ENCODE results near the gene MYDGF.

The MYDGF gene

GRCh38 chr19:4640247-4641000, 29.7 kb downstream of the MYDGF start:
- Histone ChIP-seq H3K27me3 (ENCODE audit: control insufficient read depth, insufficient read depth, low read length) (peaks cover 11% of the 10 kb centered on the region), H3K36me3 (ENCODE audit: control insufficient read depth, insufficient read depth, low read length) (no peaks in the 10 kb centered on the region), H3K4me3 (ENCODE audit: low read depth, low read length) (peak overlapping the region; percentile 75), H3K4me1 (ENCODE audit: control insufficient read depth, insufficient read depth, low read length) (peaks cover 23% of the 10 kb centered on the region), H3K9ac (ENCODE audit: low read length) (peak overlapping the region; percentile 32), H3K9me3 (ENCODE audit: control insufficient read depth, insufficient read depth, low read depth, low read length) (no peaks in the 10 kb centered on the region), H3K27ac (ENCODE audit: low read depth, low read length) (no peak overlapping the region)

DNA sequence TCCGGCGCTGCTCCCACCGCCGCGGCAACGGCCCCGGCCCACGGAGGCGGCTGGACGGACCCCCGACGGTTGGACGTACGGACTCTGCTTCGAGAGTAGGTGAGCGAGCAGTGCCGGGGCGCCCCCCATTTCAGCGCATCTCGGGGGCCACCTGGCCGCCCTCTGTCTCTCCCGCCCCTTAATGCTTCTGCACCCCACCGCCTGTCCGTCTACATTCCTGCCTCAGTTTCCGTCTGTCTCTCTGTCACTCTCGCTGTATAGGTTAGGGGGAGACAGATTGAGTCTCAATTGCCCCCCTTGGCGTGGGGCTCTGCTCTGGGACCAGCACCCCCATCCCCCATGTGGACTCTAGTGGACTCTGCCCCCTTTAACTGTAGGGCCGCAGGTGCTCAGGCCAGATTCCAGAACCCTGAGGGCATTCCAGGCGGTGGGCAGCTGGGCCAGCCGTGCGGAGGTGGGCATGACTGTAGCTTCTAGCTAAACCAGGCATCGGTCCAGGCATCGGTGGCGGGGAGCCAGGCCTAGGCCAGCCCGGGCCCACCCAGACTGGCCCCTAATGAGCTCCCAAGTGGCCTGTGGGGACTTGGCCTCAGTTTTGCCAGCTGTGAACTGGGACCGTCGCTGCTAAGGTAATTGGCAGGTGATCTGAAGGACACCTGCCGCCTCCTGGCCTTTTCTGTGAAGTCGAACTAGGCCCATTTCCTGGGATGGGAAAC, 30.5 kb downstream of the MYDGF start:
- Histone ChIP-seq H3K4me1 (ENCODE audit: control insufficient read depth, insufficient read depth, low read length) (peaks cover 23% of the 10 kb centered on the region), H3K9me3 (ENCODE audit: control insufficient read depth, insufficient read depth, low read depth, low read length) (no peaks in the 10 kb centered on the region), H3K9ac (ENCODE audit: low read length) (peak overlapping the region; percentile 32), H3K27me3 (ENCODE audit: control insufficient read depth, insufficient read depth, low read length) (peaks cover 11% of the 10 kb centered on the region), H3K4me3 (ENCODE audit: low read depth, low read length) (peak overlapping the region; percentile 75), H3K27ac (ENCODE audit: low read depth, low read length) (no peak overlapping the region), H3K36me3 (ENCODE audit: control insufficient read depth, insufficient read depth, low read length) (no peaks in the 10 kb centered on the region)

DNA sequence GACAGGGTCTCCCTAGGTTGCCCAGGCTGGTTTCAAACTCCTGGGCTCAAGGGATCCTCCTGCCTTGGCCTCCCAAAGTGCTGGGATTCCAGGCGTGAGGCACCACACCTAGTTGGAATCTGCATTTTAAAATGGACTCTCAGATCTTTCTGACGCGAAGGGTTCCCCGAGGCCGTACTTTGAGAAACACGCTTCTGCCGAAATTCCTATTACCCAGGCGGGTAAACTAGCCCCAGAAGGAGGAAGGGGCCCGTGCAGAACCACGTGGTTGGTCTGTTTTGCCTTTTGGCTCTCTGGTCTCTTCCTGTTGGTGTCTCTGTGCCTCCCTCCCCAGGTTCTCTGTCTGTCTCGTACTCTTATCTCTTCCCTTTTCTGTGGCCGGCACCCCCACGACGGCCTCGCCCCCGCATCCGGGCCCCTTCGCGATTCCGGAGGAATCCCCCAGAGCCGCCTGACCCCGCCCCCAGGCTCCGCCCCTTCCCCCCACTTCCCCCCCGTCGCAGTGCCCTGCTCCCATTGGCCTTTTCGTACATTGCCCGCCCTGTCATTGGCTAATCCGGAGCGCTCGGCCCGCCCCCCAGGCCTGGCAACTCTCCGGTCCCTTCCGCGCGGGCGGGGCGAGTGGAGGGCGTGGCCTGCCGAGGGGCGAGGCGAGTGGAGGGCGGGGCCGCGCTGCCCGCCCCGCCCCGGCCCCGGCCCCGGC, 31.2 kb downstream of the MYDGF start, which contains the start of gene TNFAIP8L1:
TSS of gene TNFAIP8L1 (plus strand) at position 689 of the 703 bp plus-strand sequence. CDS start 12,354 bp downstream, outside the sequence.
- peaks cover 11% of the 10 kb centered on the region for H3K27me3 ChIP-seq (ENCODE audit: control insufficient read depth, insufficient read depth, low read length)
- peak within 1 kb of the TSS; percentile 75 for H3K4me3 ChIP-seq (ENCODE audit: low read depth, low read length)
- H3K36me3 ChIP-seq (ENCODE audit: control insufficient read depth, insufficient read depth, low read length), result no peaks in the 10 kb centered on the region
- H3K27ac ChIP-seq (ENCODE audit: low read depth, low read length), result no peak within 1 kb of the TSS; the same call in 1 of the 2 replicates
- H3K9ac ChIP-seq (ENCODE audit: low read length), result peak within 1 kb of the TSS; percentile 32
- H3K4me1 ChIP-seq (ENCODE audit: control insufficient read depth, insufficient read depth, low read length), result peaks cover 23% of the 10 kb centered on the region
- H3K9me3 ChIP-seq (ENCODE audit: control insufficient read depth, insufficient read depth, low read depth, low read length), result no peaks in the 10 kb centered on the region

DNA sequence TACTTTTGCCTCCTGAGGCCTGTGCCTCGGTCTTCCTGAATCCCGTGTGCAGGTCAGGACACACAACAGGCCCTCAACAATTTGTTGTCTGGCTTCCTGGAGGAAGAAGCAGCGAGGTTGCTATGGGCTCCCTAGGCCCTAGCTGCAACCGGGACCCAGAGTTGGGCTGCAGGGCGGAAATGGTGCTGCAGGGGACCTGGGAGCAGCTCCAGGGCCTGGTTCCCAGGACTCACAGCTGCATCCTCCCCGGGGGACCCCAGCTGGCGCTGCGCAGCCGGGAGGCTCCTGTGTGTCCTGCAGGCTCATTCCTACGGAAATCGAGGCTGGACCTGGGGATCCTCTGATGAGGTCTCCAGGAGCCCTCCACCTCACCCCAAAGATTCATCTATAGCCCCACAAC, 31.8 kb downstream of the MYDGF start:
- Histone ChIP-seq H3K9ac (ENCODE audit: low read length) (no peak overlapping the region), H3K4me3 (ENCODE audit: low read depth, low read length) (no peak overlapping the region), H3K36me3 (ENCODE audit: control insufficient read depth, insufficient read depth, low read length) (no peaks in the 10 kb centered on the region), H3K4me1 (ENCODE audit: control insufficient read depth, insufficient read depth, low read length) (peaks cover 23% of the 10 kb centered on the region), H3K27ac (ENCODE audit: low read depth, low read length) (no peak overlapping the region; the same call in 1 of the 2 replicates), H3K9me3 (ENCODE audit: control insufficient read depth, insufficient read depth, low read depth, low read length) (no peaks in the 10 kb centered on the region), H3K27me3 (ENCODE audit: control insufficient read depth, insufficient read depth, low read length) (peaks cover 11% of the 10 kb centered on the region)

DNA sequence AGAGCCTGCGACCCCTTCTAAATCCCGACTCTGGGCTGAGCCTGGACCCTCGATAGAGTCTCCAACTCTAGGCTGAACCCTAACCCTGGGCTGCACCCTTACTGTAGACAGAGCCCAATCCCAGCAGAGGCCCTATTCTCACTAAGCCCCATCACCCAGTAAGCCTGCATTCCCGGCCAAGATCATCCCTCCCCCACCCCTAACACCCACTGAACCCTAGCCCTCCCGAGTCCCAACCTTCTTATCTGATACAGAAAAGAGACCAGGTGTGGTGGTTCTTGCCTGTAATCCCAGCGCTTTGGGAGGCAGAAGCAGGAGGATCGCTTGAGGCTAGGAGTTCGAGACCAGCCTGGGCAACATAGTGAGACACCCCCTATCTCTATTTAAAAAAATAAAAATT, 33.4 kb downstream of the MYDGF start:
- no peak overlapping the region for H3K27ac ChIP-seq (ENCODE audit: low read depth, low read length)
- no peaks in the 10 kb centered on the region for H3K36me3 ChIP-seq (ENCODE audit: control insufficient read depth, insufficient read depth, low read length)
- peaks cover 23% of the 10 kb centered on the region for H3K4me1 ChIP-seq (ENCODE audit: control insufficient read depth, insufficient read depth, low read length)
- H3K4me3 ChIP-seq (ENCODE audit: low read depth, low read length), result peak overlapping the region; percentile 82
- H3K9me3 ChIP-seq (ENCODE audit: control insufficient read depth, insufficient read depth, low read depth, low read length), result no peaks in the 10 kb centered on the region
- peak overlapping the region; percentile 32 for H3K9ac ChIP-seq (ENCODE audit: low read length)
- H3K27me3 ChIP-seq (ENCODE audit: control insufficient read depth, insufficient read depth, low read length), result peaks cover 11% of the 10 kb centered on the region

DNA sequence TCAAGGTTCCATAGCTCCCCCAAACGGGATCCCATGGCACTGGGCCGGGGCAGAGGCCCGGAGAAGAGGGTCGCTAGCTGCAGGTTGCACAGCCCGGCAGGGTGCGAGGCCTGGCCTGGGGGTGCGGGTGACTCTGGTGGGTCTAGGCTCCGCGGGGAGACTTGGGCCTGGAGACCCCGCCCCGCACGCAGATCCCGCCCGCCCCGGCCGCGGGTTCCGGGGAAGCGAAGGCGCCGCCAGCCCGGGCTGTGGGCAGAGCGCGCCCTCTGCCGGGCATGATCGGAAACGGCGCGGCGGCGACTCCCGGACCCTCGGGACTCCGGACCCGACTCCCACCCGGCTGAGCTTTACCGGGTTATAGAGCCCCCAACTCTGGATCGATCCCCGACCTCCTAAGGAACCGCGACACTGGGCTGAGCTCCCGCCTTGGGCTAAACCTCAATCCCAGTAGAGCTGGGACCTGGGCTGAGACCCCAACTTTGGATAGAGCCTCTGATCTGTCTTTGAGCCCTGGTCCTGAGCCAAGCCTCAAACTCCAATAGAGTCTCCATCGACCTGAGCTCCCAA, 33.9 kb downstream of the MYDGF start:
- H3K36me3 ChIP-seq (ENCODE audit: control insufficient read depth, insufficient read depth, low read length), result no peaks in the 10 kb centered on the region
- H3K9ac ChIP-seq (ENCODE audit: low read length), result peak overlapping the region; percentile 80
- peaks cover 11% of the 10 kb centered on the region for H3K27me3 ChIP-seq (ENCODE audit: control insufficient read depth, insufficient read depth, low read length)
- peaks cover 23% of the 10 kb centered on the region for H3K4me1 ChIP-seq (ENCODE audit: control insufficient read depth, insufficient read depth, low read length)
- H3K27ac ChIP-seq (ENCODE audit: low read depth, low read length), result no peak overlapping the region
- no peaks in the 10 kb centered on the region for H3K9me3 ChIP-seq (ENCODE audit: control insufficient read depth, insufficient read depth, low read depth, low read length)
- H3K4me3 ChIP-seq (ENCODE audit: low read depth, low read length), result peak overlapping the region; percentile 82

GRCh38 chr19:4635754-4636116, 34.4 kb downstream of the MYDGF start:
- H3K27ac ChIP-seq (ENCODE audit: low read depth, low read length), result no peak overlapping the region
- no peaks in the 10 kb centered on the region for H3K36me3 ChIP-seq (ENCODE audit: control insufficient read depth, insufficient read depth, low read length)
- H3K4me3 ChIP-seq (ENCODE audit: low read depth, low read length), result peak overlapping the region; percentile 82
- peak overlapping the region; percentile 80 for H3K9ac ChIP-seq (ENCODE audit: low read length)
- peaks cover 23% of the 10 kb centered on the region for H3K4me1 ChIP-seq (ENCODE audit: control insufficient read depth, insufficient read depth, low read length)
- no peaks in the 10 kb centered on the region for H3K9me3 ChIP-seq (ENCODE audit: control insufficient read depth, insufficient read depth, low read depth, low read length)
- H3K27me3 ChIP-seq (ENCODE audit: control insufficient read depth, insufficient read depth, low read length), result peaks cover 11% of the 10 kb centered on the region

DNA sequence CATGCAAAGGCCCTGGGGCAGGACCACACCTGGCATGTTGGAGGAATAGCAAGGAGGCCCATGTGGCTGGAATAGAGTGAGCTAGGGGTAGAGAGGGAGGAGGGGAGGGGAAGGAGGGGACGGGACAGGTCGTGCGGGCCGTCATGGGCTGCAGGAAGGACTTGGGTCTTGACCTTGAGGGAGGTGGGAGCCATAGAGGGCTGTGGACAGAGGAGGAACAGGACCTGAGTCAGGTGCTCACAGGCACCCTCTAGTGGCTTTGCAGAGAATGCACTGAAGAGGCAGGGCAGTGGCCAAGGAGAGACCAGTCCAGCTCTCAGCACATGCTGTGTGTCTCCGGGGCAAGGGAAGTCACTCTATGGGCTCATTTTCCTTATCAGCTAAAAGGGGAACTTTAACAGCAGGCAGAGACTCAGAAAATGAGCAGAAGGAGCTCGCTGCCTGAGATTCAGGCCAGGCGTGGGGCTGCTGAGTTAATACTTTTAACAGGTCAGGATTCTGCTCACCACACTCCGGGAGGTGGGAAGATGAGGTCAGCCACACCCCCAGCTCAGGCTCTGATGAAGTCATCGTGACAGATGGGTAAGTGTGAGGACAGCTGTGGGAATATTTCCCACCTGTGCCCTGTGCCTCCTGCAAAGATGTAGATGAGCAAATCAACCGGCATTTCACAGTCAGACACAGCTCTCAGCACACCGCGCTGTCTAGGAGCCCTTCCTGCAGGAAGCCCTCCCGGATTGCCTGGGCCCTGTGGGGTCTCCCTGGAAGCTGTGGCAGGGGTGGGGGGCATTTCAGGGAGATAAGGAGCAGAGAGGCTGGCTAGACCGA, 36.8 kb downstream of the MYDGF start:
- Histone ChIP-seq H3K4me1 (ENCODE audit: control insufficient read depth, insufficient read depth, low read length) (peaks cover 10% of the 10 kb centered on the region; the same call in 1 of the 2 replicates), H3K27ac (ENCODE audit: low read depth, low read length) (no peak overlapping the region), H3K9me3 (ENCODE audit: control insufficient read depth, insufficient read depth, low read depth, low read length) (no peaks in the 10 kb centered on the region), H3K36me3 (ENCODE audit: control insufficient read depth, insufficient read depth, low read length) (no peaks in the 10 kb centered on the region), H3K4me3 (ENCODE audit: low read depth, low read length) (no peak overlapping the region), H3K27me3 (ENCODE audit: control insufficient read depth, insufficient read depth, low read length) (peaks cover 11% of the 10 kb centered on the region), H3K9ac (ENCODE audit: low read length) (no peak overlapping the region)

GRCh38 chr19:4624733-4625362, 45.3 kb downstream of the MYDGF start:
- Histone ChIP-seq H3K9ac (ENCODE audit: low read length) (no peak overlapping the region), H3K36me3 (ENCODE audit: control insufficient read depth, insufficient read depth, low read length) (no peaks in the 10 kb centered on the region), H3K4me1 (ENCODE audit: control insufficient read depth, insufficient read depth, low read length) (peaks cover 5% of the 10 kb centered on the region; the same call in 1 of the 2 replicates), H3K9me3 (ENCODE audit: control insufficient read depth, insufficient read depth, low read depth, low read length) (no peaks in the 10 kb centered on the region), H3K4me3 (ENCODE audit: low read depth, low read length) (no peak overlapping the region), H3K27ac (ENCODE audit: low read depth, low read length) (no peak overlapping the region), H3K27me3 (ENCODE audit: control insufficient read depth, insufficient read depth, low read length) (no peaks in the 10 kb centered on the region)

DNA sequence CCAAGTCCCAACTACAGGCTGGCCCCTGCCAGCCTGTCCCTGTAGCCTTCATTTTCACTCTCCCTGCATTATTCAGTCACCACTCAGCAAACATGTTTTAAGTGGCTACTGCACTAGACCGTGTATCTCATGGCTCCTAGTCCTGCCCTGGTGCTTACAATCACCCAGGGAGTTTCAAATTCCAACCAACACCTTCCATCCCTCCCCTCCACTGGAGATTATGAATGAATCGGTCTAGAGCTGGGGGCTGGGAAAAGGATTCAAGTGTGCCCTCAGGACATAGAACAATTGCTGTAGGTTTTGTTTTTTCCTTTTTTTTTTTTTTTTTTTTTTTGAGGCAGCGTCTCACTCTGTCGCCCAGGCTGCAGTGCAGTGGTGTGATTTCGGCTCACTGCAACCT, 45.8 kb downstream of the MYDGF start:
- no peaks in the 10 kb centered on the region for H3K9me3 ChIP-seq (ENCODE audit: control insufficient read depth, insufficient read depth, low read depth, low read length)
- H3K4me3 ChIP-seq (ENCODE audit: low read depth, low read length), result no peak overlapping the region
- H3K27ac ChIP-seq (ENCODE audit: low read depth, low read length), result no peak overlapping the region
- H3K9ac ChIP-seq (ENCODE audit: low read length), result no peak overlapping the region
- H3K4me1 ChIP-seq (ENCODE audit: control insufficient read depth, insufficient read depth, low read length), result peaks cover 5% of the 10 kb centered on the region; the same call in 1 of the 2 replicates
- H3K27me3 ChIP-seq (ENCODE audit: control insufficient read depth, insufficient read depth, low read length), result no peaks in the 10 kb centered on the region; the same call in 1 of the 2 replicates
- H3K36me3 ChIP-seq (ENCODE audit: control insufficient read depth, insufficient read depth, low read length), result no peaks in the 10 kb centered on the region

Data from HUES6 (cell line).